Fibroblast of gingiva (primary cell): ENCODE results near the gene HSFX2.
A peak's percentile ranks its signal among the peaks of the same experiment; 100 is the strongest.
"Not testable (repeated sequence)": the region's sequence is repeated elsewhere in the genome, so short reads cannot be mapped to it uniquely, and the experiment has no call there.

Source experiments
- DNase-seq: peaks from one replicate; pipeline ENCODE4 v3.0.0-alpha.2; 2011; ENCODE audit warnings: low read depth

The HSFX2 gene

GRCh38 chrX:149595214-149595613 lies at the start of gene HSFX2:
HSFX2 (minus strand) TSS chrX:149595314; CDS start chrX:149594700, 614 bp downstream.
- DNase-seq: not testable (repeated sequence)

GRCh38 chrX:149643496-149643895 lies 48.4 kb upstream of the HSFX2 start:
- DNase-seq: no peak

- DNase-seq: peak; percentile 7
These were observed 46.7 kb upstream of the HSFX2 start for GRCh38 chrX:149641835-149642234.

- DNase-seq: no peak
These were observed 46.3 kb upstream of the HSFX2 start for GRCh38 chrX:149641432-149641831.

- DNase-seq: no peak
These were observed 44.5 kb upstream of the HSFX2 start for GRCh38 chrX:149639568-149639967.

GRCh38 chrX:149638860-149639259 lies 43.7 kb upstream of the HSFX2 start:
- no peak for DNase-seq

- no peak for DNase-seq
These were observed 38.4 kb upstream of the HSFX2 start for GRCh38 chrX:149633511-149633910.

GRCh38 chrX:149631234-149632165 lies 36.4 kb upstream of the HSFX2 start, which contains the start of gene TMEM185A:
TMEM185A (minus strand) TSS chrX:149631792; CDS start chrX:149631580, 212 bp downstream.
- peak; percentile 37 for DNase-seq

GRCh38 chrX:149630681-149631233 lies 35.6 kb upstream of the HSFX2 start:
- DNase-seq: peak; percentile 56

- no peak for DNase-seq
These were observed 34.7 kb upstream of the HSFX2 start for GRCh38 chrX:149629730-149630387.

- DNase-seq: no peak
These were observed 33.7 kb upstream of the HSFX2 start for GRCh38 chrX:149628768-149629167.

GRCh38 chrX:149628280-149628679 lies 33.2 kb upstream of the HSFX2 start:
- no peak for DNase-seq

- not testable (repeated sequence) for DNase-seq
These were observed 31.7 kb upstream of the HSFX2 start for GRCh38 chrX:149626829-149627228.

- DNase-seq: not testable (repeated sequence)
These were observed 24.5 kb upstream of the HSFX2 start for GRCh38 chrX:149619662-149620061.

- no peak for DNase-seq
These were observed 23.8 kb upstream of the HSFX2 start for GRCh38 chrX:149618871-149619270.

GRCh38 chrX:149611623-149612175 lies 16.6 kb upstream of the HSFX2 start:
- DNase-seq: no peak

- DNase-seq: no peak
These were observed 15.4 kb upstream of the HSFX2 start for GRCh38 chrX:149610511-149610910.

GRCh38 chrX:149607699-149608098 lies 12.6 kb upstream of the HSFX2 start:
- no peak for DNase-seq

- DNase-seq: not testable (repeated sequence)
These were observed 10.3 kb upstream of the HSFX2 start for GRCh38 chrX:149605248-149605885.

- DNase-seq: not testable (repeated sequence)
These were observed 3.5 kb upstream of the HSFX2 start for GRCh38 chrX:149598603-149599002.

GRCh38 chrX:149595943-149596342 lies 829 bp upstream of the HSFX2 start:
- not testable (repeated sequence) for DNase-seq

- not testable (repeated sequence) for DNase-seq
These were observed 4.1 kb downstream of the HSFX2 start for GRCh38 chrX:149590993-149591392.
